Activated CD4-positive, alpha-beta memory T cell treated with anti-CD3 and anti-CD28 coated beads, Interleukin-2, amount 10 ng/mL, durations not matched to agents 7 days and 5 days (primary cell): ENCODE results near the gene ACCS. TPM values are rescaled to one million over a fixed set of nuclear protein-coding genes. Genes with fewer than 3 reads are reported as not detected.

Source experiments
- CTCF ChIA-PET: fragments of 350-600 bp; sonication (Branson Sonifier 250); formaldehyde crosslinking; loops from one replicate; lab custom pipeline; 2021; ENCODE audit warnings: antibody characterized with exemption, inconsistent platforms; lab: Charles Lee
- POLR2A ChIA-PET: fragments of 350-600 bp; sonication (Branson Sonifier 250); formaldehyde crosslinking; loops from one replicate; lab custom pipeline; 2021; ENCODE audit warnings: antibody characterized with exemption; lab: Charles Lee
- DNase-seq: peaks from one replicate; pipeline ENCODE4 v3.0.0-alpha.2; 2020
- H3K27ac Mint-ChIP-seq: one replicate; pipeline ENCODE4 v1.8.0; 2021; ENCODE audit warnings: mild to moderate bottlenecking, mixed read lengths
- H3K27me3 Mint-ChIP-seq: one replicate; pipeline ENCODE4 v1.8.0; 2021; ENCODE audit warnings: mixed read lengths
- H3K36me3 Mint-ChIP-seq: one replicate; pipeline ENCODE4 v1.8.0; 2021; ENCODE audit warnings: low read depth, mixed read lengths
- H3K4me1 Mint-ChIP-seq: one replicate; pipeline ENCODE4 v1.8.0; 2021; ENCODE audit warnings: mixed read lengths
- H3K4me3 Mint-ChIP-seq: one replicate; pipeline ENCODE4 v1.8.0; 2021; ENCODE audit warnings: mild to moderate bottlenecking, mixed read lengths
- H3K9me3 Mint-ChIP-seq: one replicate; pipeline ENCODE4 v1.8.0; 2021; ENCODE audit warnings: mixed read lengths
- total RNA-seq, 2 experiments: library from RNA; stranded (reverse); gene quantifications; one replicate each; pipeline ENCODE4 v1.2.3, GENCODE V29; 2021

The ACCS gene
- total RNA-seq, 2 experiments from 2014 or later = 38.8 to 41.1 TPM

DNA sequence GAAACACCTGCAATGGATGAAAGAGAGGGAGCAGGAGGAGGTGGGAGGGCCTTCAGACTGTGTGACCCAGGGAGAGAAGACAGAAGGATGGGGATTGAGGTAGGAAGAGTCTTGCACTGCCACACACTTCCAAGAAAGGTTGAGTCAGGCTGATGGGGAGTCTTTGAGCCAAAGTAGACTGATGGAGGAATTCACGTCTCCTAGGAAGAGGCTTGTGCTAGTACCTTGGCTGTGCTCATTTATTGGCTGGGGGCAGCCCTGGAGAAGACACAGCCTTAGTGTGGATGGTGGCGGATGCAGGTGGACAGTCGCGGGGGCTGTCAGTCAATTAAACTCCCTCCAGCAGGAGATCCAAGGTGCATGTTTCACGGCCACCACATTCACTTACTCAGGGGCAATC is 34.5 kb upstream of the ACCS start:
- no peaks in the 10 kb centered on the region for H3K4me1 Mint-ChIP-seq
- H3K9me3 Mint-ChIP-seq = no peaks in the 10 kb centered on the region
- ChIA-PET POLR2A (no interaction called here), CTCF (no interaction called here)
- H3K27me3 Mint-ChIP-seq = peaks cover 7% of the 10 kb centered on the region
- no peak for DNase-seq
- no peaks in the 10 kb centered on the region for H3K36me3 Mint-ChIP-seq
- H3K27ac Mint-ChIP-seq = no peak overlapping the region
- no peak overlapping the region for H3K4me3 Mint-ChIP-seq

DNA sequence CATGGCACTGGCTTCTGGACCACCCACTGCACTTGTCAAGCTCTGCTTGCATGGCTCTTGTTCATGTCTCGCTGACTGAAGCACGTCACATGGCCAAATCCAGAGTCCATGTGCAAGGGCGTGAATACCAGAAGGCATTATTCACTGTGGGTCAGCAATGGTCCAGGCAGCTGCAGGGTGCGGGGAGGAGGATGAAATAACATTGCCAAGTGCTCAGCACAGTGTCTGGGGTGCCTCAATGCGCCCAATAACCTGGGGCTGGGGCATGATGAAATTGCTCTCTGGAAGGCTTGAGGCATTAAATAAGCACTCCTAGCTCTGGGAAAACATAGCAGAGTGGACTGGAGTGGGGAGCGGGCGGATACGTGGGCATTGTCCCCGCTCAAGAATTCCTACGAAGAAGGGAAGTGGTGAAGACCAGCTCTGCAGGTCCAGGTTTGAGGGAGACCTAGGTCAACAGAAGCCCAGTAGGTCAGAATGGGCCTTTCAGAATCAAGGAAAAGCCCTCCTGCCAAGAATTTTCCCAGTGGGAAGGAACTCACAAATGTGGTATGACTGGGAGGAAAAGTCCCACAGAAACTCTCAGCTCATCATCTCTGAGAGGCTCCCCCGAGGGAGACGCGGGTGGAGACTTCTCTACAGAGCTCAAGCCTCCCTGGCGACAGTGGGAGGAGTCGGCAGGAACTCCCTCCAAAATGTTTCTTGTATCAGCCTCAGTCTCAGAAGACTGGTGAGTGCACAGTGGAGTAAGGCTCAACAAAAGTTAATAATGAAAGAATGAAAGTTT is 33.6 kb upstream of the ACCS start:
- no peak for DNase-seq
- CTCF ChIA-PET = no interaction called here
- Mint-ChIP-seq H3K27me3 (peaks cover 3% of the 10 kb centered on the region), H3K36me3 (no peaks in the 10 kb centered on the region), H3K4me3 (no peak overlapping the region), H3K27ac (no peak overlapping the region), H3K9me3 (no peaks in the 10 kb centered on the region), H3K4me1 (no peaks in the 10 kb centered on the region)
- POLR2A ChIA-PET = no interaction called here

GRCh38 chr11:44033411-44033850 is 32.6 kb upstream of the ACCS start:
- Mint-ChIP-seq H3K27me3 (peaks cover 3% of the 10 kb centered on the region), H3K4me3 (no peak overlapping the region), H3K36me3 (no peaks in the 10 kb centered on the region), H3K4me1 (no peaks in the 10 kb centered on the region), H3K27ac (no peak overlapping the region), H3K9me3 (no peaks in the 10 kb centered on the region)
- ChIA-PET CTCF (no interaction called here), POLR2A (no interaction called here)
- DNase-seq = no peak

- no peaks in the 10 kb centered on the region for H3K4me1 Mint-ChIP-seq
- DNase-seq = no peak
- H3K9me3 Mint-ChIP-seq = no peaks in the 10 kb centered on the region
- no peak overlapping the region for H3K4me3 Mint-ChIP-seq
- H3K36me3 Mint-ChIP-seq = no peaks in the 10 kb centered on the region
- peaks cover 3% of the 10 kb centered on the region for H3K27me3 Mint-ChIP-seq
- POLR2A ChIA-PET = no interaction called here
- H3K27ac Mint-ChIP-seq = no peak overlapping the region
- CTCF ChIA-PET = no interaction called here
Observed at GRCh38 chr11:44033856-44034255, 32.2 kb upstream of the ACCS start.

DNA sequence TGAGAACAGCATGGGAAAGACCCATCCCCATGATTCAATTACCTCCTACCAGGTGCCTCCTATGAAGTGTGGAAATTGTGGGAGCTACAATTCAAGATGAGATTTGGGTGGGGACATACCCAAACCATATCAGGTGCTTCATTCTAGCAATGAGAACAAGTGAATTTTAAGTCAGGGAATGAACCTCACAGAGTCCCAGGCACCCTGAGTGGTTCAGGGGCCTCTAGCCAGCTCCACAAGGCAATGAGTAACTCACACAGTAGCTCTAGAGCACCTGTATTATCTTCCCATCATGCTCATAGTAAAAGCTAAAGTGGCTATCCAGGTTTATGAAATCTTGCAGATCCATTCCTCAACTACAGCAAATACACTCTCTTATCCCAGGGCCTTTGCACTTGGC is 31.4 kb upstream of the ACCS start:
- no peaks in the 10 kb centered on the region for H3K4me1 Mint-ChIP-seq
- no peaks in the 10 kb centered on the region for H3K36me3 Mint-ChIP-seq
- H3K4me3 Mint-ChIP-seq = no peak overlapping the region
- no peaks in the 10 kb centered on the region for H3K9me3 Mint-ChIP-seq
- ChIA-PET POLR2A (no interaction called here), CTCF (interaction anchor here (1.5 kb wide), 1 partner anchor 145 kb away, joined by 6 read pairs; no protein-coding TSS in a partner anchor)
- no peak overlapping the region for H3K27ac Mint-ChIP-seq
- H3K27me3 Mint-ChIP-seq = peaks cover 3% of the 10 kb centered on the region
- no peak for DNase-seq

DNA sequence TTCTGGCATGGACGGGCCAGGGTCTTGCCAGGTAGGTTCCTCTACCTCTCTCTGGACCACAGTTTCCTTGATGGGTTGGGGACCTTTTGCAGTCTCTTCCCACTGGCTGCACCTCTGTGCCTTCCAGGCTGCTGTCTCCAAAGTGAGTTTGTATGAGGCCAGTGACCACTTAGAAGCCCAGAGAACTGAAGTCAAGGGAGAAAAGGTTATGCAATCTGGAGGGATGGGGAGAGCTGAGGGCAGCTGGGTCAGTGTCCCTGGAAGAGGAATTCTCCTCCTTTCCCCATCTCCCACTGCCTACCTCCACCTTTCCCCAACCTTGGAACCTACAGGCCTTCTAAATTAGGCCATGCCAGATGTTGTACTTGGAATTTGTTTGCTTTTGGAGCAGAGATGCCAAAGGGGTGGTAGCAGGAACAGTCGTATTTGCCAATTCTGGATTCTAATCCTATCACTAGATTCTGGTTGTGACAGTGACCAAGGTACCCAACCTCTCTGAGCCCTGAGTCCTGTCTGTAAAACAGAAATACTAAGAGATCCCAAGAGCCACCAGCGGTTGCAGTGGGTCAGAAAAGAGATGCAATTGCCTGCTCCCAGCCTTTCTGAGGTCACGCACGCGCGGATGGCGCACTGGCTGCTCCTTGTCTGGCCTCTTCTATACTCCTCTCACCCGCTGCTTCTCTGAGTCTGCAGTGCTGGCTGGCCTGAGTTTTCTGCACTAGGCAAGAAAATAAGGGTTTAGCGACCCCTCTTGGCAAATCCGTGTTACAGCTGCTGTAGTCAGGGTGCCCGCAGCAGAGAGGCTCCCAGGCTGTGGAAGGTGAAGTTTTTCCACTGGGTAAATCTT is 29.0 kb upstream of the ACCS start:
- Mint-ChIP-seq H3K36me3 (no peaks in the 10 kb centered on the region), H3K4me3 (no peak overlapping the region), H3K27ac (no peak overlapping the region), H3K4me1 (no peaks in the 10 kb centered on the region), H3K27me3 (no peaks in the 10 kb centered on the region), H3K9me3 (no peaks in the 10 kb centered on the region)
- CTCF ChIA-PET = interaction anchor here (0.6 to 1.5 kb wide), 4 partner anchors 26 to 513 kb away, joined by 3 to 6 read pairs (median 3); no protein-coding TSS in a partner anchor
- POLR2A ChIA-PET = no interaction called here
- DNase-seq = peak; percentile 32

DNA sequence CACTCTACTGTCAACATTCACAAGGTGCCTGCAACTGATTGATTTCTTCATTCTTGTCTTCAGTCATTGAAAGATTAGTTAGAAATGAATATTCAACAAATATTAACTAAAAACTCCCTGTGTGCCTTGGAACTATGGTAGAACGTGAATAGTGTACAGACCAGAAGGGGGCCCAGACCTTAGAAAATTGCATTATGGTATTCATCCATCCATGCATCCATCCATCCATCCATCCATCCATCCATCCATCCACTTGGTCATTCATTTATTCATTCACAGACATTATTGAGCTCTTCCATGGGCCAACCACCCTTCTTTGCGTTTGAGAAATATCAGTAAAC is 28.4 kb upstream of the ACCS start:
- no peaks in the 10 kb centered on the region for H3K36me3 Mint-ChIP-seq
- ChIA-PET POLR2A (no interaction called here), CTCF (interaction anchor here (1.4 to 1.5 kb wide), 2 partner anchors 148 to 212 kb away, joined by 3 read pairs; no protein-coding TSS in a partner anchor)
- no peaks in the 10 kb centered on the region for H3K4me1 Mint-ChIP-seq
- no peak for DNase-seq
- H3K9me3 Mint-ChIP-seq = no peaks in the 10 kb centered on the region
- no peak overlapping the region for H3K4me3 Mint-ChIP-seq
- no peak overlapping the region for H3K27ac Mint-ChIP-seq
- no peaks in the 10 kb centered on the region for H3K27me3 Mint-ChIP-seq

- Mint-ChIP-seq H3K9me3 (no peaks in the 10 kb centered on the region), H3K4me1 (no peaks in the 10 kb centered on the region), H3K4me3 (no peak overlapping the region), H3K27ac (no peak overlapping the region), H3K36me3 (no peaks in the 10 kb centered on the region), H3K27me3 (peaks cover 1% of the 10 kb centered on the region)
- ChIA-PET POLR2A (no interaction called here), CTCF (interaction anchor here (1.1 to 1.4 kb wide), 4 partner anchors 12 to 51 kb away, joined by 3 read pairs; no protein-coding TSS in a partner anchor)
- no peak for DNase-seq
Observed at GRCh38 chr11:44043157-44043556, 22.9 kb upstream of the ACCS start.

- Mint-ChIP-seq H3K9me3 (no peaks in the 10 kb centered on the region), H3K4me1 (no peaks in the 10 kb centered on the region), H3K27ac (no peak overlapping the region), H3K4me3 (no peak overlapping the region), H3K27me3 (peaks cover 1% of the 10 kb centered on the region), H3K36me3 (no peaks in the 10 kb centered on the region)
- no peak for DNase-seq
- ChIA-PET POLR2A (no interaction called here), CTCF (no interaction called here)
Observed at GRCh38 chr11:44046182-44046581, 19.9 kb upstream of the ACCS start.

GRCh38 chr11:44047298-44047697 is 18.8 kb upstream of the ACCS start:
- POLR2A ChIA-PET = no interaction called here
- peaks cover 1% of the 10 kb centered on the region for H3K27me3 Mint-ChIP-seq
- CTCF ChIA-PET = no interaction called here
- H3K27ac Mint-ChIP-seq = no peak overlapping the region
- H3K4me1 Mint-ChIP-seq = no peaks in the 10 kb centered on the region
- H3K9me3 Mint-ChIP-seq = no peaks in the 10 kb centered on the region
- H3K36me3 Mint-ChIP-seq = no peaks in the 10 kb centered on the region
- no peak for DNase-seq
- H3K4me3 Mint-ChIP-seq = no peak overlapping the region

- H3K9me3 Mint-ChIP-seq = no peaks in the 10 kb centered on the region
- H3K27ac Mint-ChIP-seq = no peak within 1 kb of the TSS
- H3K36me3 Mint-ChIP-seq = no peaks in the 10 kb centered on the region
- peaks cover 1% of the 10 kb centered on the region for H3K27me3 Mint-ChIP-seq
- DNase-seq = no peak
- H3K4me1 Mint-ChIP-seq = no peaks in the 10 kb centered on the region
- CTCF ChIA-PET = no interaction called here
- POLR2A ChIA-PET = no interaction called here
- H3K4me3 Mint-ChIP-seq = no peak within 1 kb of the TSS
Observed at GRCh38 chr11:44047931-44048431, 18.1 kb upstream of the ACCS start, which contains the start of gene ACCSL. ACCSL (plus strand) TSS chr11:44047981; CDS start chr11:44048037, 56 bp downstream.

DNA sequence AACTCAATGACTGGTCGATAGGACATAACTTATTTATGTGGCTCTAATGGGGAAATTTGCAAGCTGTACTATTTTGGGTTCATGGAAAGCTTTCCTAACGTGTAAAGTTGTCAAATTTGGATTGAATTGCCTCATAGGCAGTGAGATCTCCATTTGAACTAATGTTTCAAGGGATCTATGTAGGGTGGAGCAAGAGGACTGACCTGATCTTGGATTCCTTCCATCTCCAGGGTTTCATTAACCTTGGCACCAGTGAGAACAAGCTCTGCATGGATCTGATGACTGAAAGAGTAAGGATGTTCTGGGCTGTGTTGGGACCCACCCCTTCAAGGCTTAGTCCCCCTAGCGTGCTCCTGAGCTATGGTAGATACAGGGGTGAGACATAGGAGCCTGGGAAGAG is 16.2 kb upstream of the ACCS start:
- Mint-ChIP-seq H3K4me3 (no peak overlapping the region), H3K36me3 (no peaks in the 10 kb centered on the region), H3K27me3 (peaks cover 1% of the 10 kb centered on the region), H3K4me1 (no peaks in the 10 kb centered on the region), H3K9me3 (no peaks in the 10 kb centered on the region), H3K27ac (no peak overlapping the region)
- no peak for DNase-seq
- CTCF ChIA-PET = interaction anchor here (1.5 kb wide), 1 partner anchor 16 kb away, joined by 5 read pairs; the partner anchor contains the start of gene ACCS
- POLR2A ChIA-PET = no interaction called here

GRCh38 chr11:44051171-44051570 is 14.9 kb upstream of the ACCS start:
- H3K36me3 Mint-ChIP-seq = no peaks in the 10 kb centered on the region
- no peak for DNase-seq
- peaks cover 1% of the 10 kb centered on the region for H3K27me3 Mint-ChIP-seq
- H3K9me3 Mint-ChIP-seq = no peaks in the 10 kb centered on the region
- CTCF ChIA-PET = no interaction called here
- no peaks in the 10 kb centered on the region for H3K4me1 Mint-ChIP-seq
- no peak overlapping the region for H3K4me3 Mint-ChIP-seq
- H3K27ac Mint-ChIP-seq = no peak overlapping the region
- POLR2A ChIA-PET = no interaction called here
